ENCODE measurements around the gene S1PR2. TPM values are rescaled to one million over a fixed set of nuclear protein-coding genes. Genes with fewer than 3 reads are reported as not detected.

S1PR2 gene
- 10 to 100 TPM in 1 of 4 donors, 1 to 10 TPM in 3; 7.7 to 10.1 (median 9.1) TPM for total RNA-seq

GRCh38 chr19:10230861-10231611 lies at the start of gene S1PR2:
TSS of gene S1PR2 (minus strand) at chr19:10231331. CDS start at chr19:10224905, 6,426 bp downstream.
- TF ChIP-seq CTCF (IDR thresholded peaks at IDR 0.05; ENCODE audit: low read depth): no peak

- TF ChIP-seq CTCF (IDR thresholded peaks at IDR 0.05; ENCODE audit: low read depth): no peak
Observed at GRCh38 chr19:10279737-10280442, 48.8 kb upstream of the S1PR2 start.

GRCh38 chr19:10278935-10279334 lies 47.8 kb upstream of the S1PR2 start:
- no peak for TF ChIP-seq CTCF (IDR thresholded peaks at IDR 0.05; ENCODE audit: low read depth)

GRCh38 chr19:10277795-10278589 lies 46.9 kb upstream of the S1PR2 start:
- TF ChIP-seq CTCF (IDR thresholded peaks at IDR 0.05; ENCODE audit: low read depth): no peak

GRCh38 chr19:10274589-10274988 lies 43.5 kb upstream of the S1PR2 start:
- no peak for TF ChIP-seq CTCF (IDR thresholded peaks at IDR 0.05; ENCODE audit: low read depth)

- TF ChIP-seq CTCF (IDR thresholded peaks at IDR 0.05; ENCODE audit: low read depth): no peak
Observed at GRCh38 chr19:10271543-10272086, 40.5 kb upstream of the S1PR2 start.
